Activated CD8-positive, alpha-beta memory T cell treated with anti-CD3 and anti-CD28 coated beads for 36 hours (primary cell): Measurements from ENCODE around the gene BRPF1. TPM values are rescaled to one million over a fixed set of nuclear protein-coding genes. Genes with fewer than 3 reads are reported as not detected.

Experiments used
- CTCF ChIA-PET: fragments of 350-600 bp; sonication (Branson Sonifier 250); formaldehyde crosslinking; loops from one replicate; lab custom pipeline; 2021; ENCODE audit warnings: antibody characterized with exemption; lab: Charles Lee
- POLR2A ChIA-PET: fragments of 350-600 bp; sonication (Branson Sonifier 250); formaldehyde crosslinking; loops from one replicate; lab custom pipeline; 2021; ENCODE audit warnings: antibody characterized with exemption; lab: Charles Lee
- total RNA-seq, 2 experiments: library from RNA; stranded (reverse); gene quantifications; one replicate each; pipeline ENCODE4 v1.2.3, GENCODE V29; 2021

BRPF1 gene
- total RNA-seq, result 10 to 100 TPM; 44.4 to 44.8 TPM

GRCh38 chr3:9731206-9732079 is at the start of gene BRPF1:
BRPF1 (plus strand) TSS chr3:9731735; CDS start chr3:9734141, 2,406 bp downstream.
- ChIA-PET CTCF (interaction anchor here (0.5 to 1.4 kb wide), 2 partner anchors 60 to 517 kb away, joined by 3 to 4 read pairs; partner anchors contain the start of gene TATDN2), POLR2A (interaction anchor here (0.5 to 3.1 kb wide), 3 partner anchors 21 to 82 kb away, joined by 3 to 10 read pairs (median 3); partner anchors contain the start of genes ARPC4 and MTMR14)

GRCh38 chr3:9682096-9682495 is 49.4 kb upstream of the BRPF1 start:
- CTCF ChIA-PET, result no interaction called here
- POLR2A ChIA-PET, result no interaction called here

GRCh38 chr3:9683426-9683825 is 48.1 kb upstream of the BRPF1 start:
- CTCF ChIA-PET, result no interaction called here

GRCh38 chr3:9685216-9686049 is 46.1 kb upstream of the BRPF1 start:
- POLR2A ChIA-PET, result interaction anchor here (0.6 kb wide), 1 partner anchor 349 kb away, joined by 7 read pairs; no protein-coding TSS in a partner anchor
- CTCF ChIA-PET, result no interaction called here

More at GRCh38 chr3:9683426-9683825, 48.1 kb upstream of the BRPF1 start:
- POLR2A ChIA-PET, result no interaction called here

- ChIA-PET POLR2A (interaction anchor here (0.6 kb wide), 1 partner anchor 348 kb away, joined by 7 read pairs; no protein-coding TSS in a partner anchor), CTCF (no interaction called here)
Observed at GRCh38 chr3:9686050-9686550, 45.4 kb upstream of the BRPF1 start.

- CTCF ChIA-PET, result no interaction called here
- POLR2A ChIA-PET, result no interaction called here
Observed at GRCh38 chr3:9686703-9687102, 44.8 kb upstream of the BRPF1 start.

- CTCF ChIA-PET, result no interaction called here
Observed at GRCh38 chr3:9687514-9687913, 44.0 kb upstream of the BRPF1 start.

GRCh38 chr3:9688961-9689360 is 42.6 kb upstream of the BRPF1 start:
- ChIA-PET POLR2A (no interaction called here), CTCF (no interaction called here)

More at GRCh38 chr3:9687514-9687913, 44.0 kb upstream of the BRPF1 start:
- POLR2A ChIA-PET, result no interaction called here

- CTCF ChIA-PET, result no interaction called here
- POLR2A ChIA-PET, result no interaction called here
Observed at GRCh38 chr3:9689757-9690156, 41.8 kb upstream of the BRPF1 start.

- ChIA-PET CTCF (no interaction called here), POLR2A (no interaction called here)
Observed at GRCh38 chr3:9690451-9691450, 40.8 kb upstream of the BRPF1 start.

GRCh38 chr3:9691636-9692035 is 39.9 kb upstream of the BRPF1 start:
- POLR2A ChIA-PET, result no interaction called here
- CTCF ChIA-PET, result interaction anchor here (0.5 kb wide), 1 partner anchor 334 kb away, joined by 3 read pairs; no protein-coding TSS in a partner anchor

- CTCF ChIA-PET, result no interaction called here
- POLR2A ChIA-PET, result no interaction called here
Observed at GRCh38 chr3:9692416-9692815, 39.1 kb upstream of the BRPF1 start.

- POLR2A ChIA-PET, result no interaction called here
- CTCF ChIA-PET, result interaction anchor here (1.2 kb wide), 1 partner anchor 51 kb away, joined by 3 read pairs; no protein-coding TSS in a partner anchor
Observed at GRCh38 chr3:9695345-9695744, 36.2 kb upstream of the BRPF1 start.

- CTCF ChIA-PET, result no interaction called here
- POLR2A ChIA-PET, result no interaction called here
Observed at GRCh38 chr3:9695746-9696145, 35.8 kb upstream of the BRPF1 start.

- CTCF ChIA-PET, result no interaction called here
Observed at GRCh38 chr3:9696480-9697220, 34.9 kb upstream of the BRPF1 start.

GRCh38 chr3:9697892-9698291 is 33.6 kb upstream of the BRPF1 start:
- CTCF ChIA-PET, result no interaction called here
- POLR2A ChIA-PET, result interaction anchor here (1.1 kb wide), 1 partner anchor 62 kb away, joined by 4 read pairs; no protein-coding TSS in a partner anchor

More at GRCh38 chr3:9696480-9697220, 34.9 kb upstream of the BRPF1 start:
- POLR2A ChIA-PET, result no interaction called here

GRCh38 chr3:9698293-9698692 is 33.2 kb upstream of the BRPF1 start:
- CTCF ChIA-PET, result no interaction called here
- POLR2A ChIA-PET, result interaction anchor here (1.1 kb wide), 1 partner anchor 61 kb away, joined by 4 read pairs; no protein-coding TSS in a partner anchor
